SK-MEL-5 (cell line): ENCODE measurements around the gene PROCA1. TPM values are rescaled to one million over a fixed set of nuclear protein-coding genes. Genes with fewer than 3 reads are reported as not detected.
"Not testable (repeated sequence)": the region's sequence is repeated elsewhere in the genome, so short reads cannot be mapped to it uniquely, and the experiment has no call there.

Experiments used
- DNase-seq: peaks from one replicate; pipeline ENCODE4 v3.0.0-alpha.2; 2016; ENCODE audit warnings: low read depth, low spot score
- in situ Hi-C: cut with HindIII; loops from 2 replicates; pipeline ENCODE4 v1.10.0; 2016; ENCODE audit warnings: low sequenced_read_pairs, high pct_unique_total_duplicates, low pct_unique_long_range_greater_than_20kb
- total RNA-seq: library from RNA; depleted of rRNA; stranded (reverse); fragments of >200 nt; shearing (Covaris generic); gene quantifications from 2 replicates; pipeline ENCODE4 v1.2.3, GENCODE V29; 2014

The PROCA1 gene
- total RNA-seq, 1 experiment from 2014 or later, result 0.16 TPM

- in situ Hi-C loops, result no loop called here
These were observed 18.3 kb upstream of the PROCA1 start for GRCh38 chr17:28729950-28730330.

GRCh38 chr17:28728364-28729200, 16.9 kb upstream of the PROCA1 start, which contains the start of gene NEK8:
Gene NEK8, plus strand, starts transcription at chr17:28728788. Its CDS starts 26 bp downstream, at chr17:28728814.
- peak; percentile 97 for DNase-seq
- in situ Hi-C loops, result no loop called here

More at GRCh38 chr17:28729950-28730330, 18.3 kb upstream of the PROCA1 start:
- DNase-seq, result no peak

DNA sequence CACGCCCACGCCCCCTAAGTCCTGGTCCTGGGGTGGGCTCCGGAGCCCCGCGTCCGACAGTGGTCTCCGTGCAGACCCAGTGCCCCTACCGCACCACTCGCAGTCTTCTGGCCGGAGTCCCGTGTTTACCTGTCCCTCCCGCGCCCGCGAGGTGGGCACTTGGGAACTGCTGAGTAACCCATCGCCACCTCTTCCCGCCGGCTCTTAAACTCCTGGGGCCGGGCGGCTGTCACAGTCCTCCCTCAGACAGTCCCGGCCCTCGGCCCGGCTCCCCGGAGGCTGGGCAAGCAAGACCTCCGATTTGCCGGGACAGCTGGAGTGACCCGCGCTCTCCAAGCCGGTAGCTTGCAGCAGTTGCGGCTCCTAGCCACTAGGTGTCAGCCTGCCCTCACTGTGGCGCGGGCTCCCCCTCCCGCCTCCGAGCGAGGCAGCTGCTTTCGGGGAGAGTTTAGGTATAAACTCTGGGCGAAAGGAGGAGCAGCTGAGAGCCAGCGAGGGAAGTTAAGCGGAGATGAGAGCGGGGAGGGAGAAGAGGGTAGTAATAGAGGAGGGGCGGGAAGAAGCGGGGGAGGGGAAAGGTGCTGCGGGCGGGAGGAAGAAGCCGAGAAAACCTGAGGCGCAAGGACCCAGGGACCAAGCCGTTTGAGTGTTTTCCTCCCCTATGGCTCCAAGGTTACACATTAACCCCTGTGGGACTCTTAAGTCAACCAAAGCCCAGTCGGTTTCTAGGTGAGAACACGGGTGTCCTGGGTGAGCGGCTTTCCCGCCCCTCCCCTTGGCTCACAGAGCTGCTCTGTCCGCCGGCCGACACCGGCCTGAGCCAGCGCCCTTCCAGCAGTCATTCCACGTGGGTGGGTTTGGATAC, 15.2 kb upstream of the PROCA1 start:
- in situ Hi-C loops, result no loop called here
- peak; percentile 91 for DNase-seq

DNA sequence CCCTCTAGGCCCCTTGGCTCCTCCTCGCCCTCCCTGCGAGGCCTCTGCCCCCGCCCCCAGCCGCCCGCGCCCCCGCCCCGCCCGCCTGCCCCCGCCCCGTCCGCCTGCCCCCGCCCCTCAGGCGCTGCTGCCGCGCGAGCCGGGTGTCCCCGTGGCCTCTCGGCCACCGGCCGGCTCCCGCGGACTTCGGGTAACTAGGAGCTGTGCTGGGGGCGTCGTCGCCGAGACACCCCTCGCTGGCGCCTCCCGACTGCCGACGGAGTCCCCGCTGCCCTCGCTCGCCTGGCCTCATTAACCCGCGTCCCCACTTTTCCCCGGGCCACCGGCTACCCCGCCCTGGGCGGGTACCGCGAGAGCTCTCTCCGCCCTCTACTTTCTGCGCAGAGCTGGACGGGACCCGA, 14.5 kb upstream of the PROCA1 start, which contains the start of gene TLCD1:
TLCD1 (minus strand) TSS at position 8 of the 401 bp plus-strand sequence. CDS start 136 bp downstream, outside the sequence.
- in situ Hi-C loops, result no loop called here
- peak; percentile 69 for DNase-seq

DNA sequence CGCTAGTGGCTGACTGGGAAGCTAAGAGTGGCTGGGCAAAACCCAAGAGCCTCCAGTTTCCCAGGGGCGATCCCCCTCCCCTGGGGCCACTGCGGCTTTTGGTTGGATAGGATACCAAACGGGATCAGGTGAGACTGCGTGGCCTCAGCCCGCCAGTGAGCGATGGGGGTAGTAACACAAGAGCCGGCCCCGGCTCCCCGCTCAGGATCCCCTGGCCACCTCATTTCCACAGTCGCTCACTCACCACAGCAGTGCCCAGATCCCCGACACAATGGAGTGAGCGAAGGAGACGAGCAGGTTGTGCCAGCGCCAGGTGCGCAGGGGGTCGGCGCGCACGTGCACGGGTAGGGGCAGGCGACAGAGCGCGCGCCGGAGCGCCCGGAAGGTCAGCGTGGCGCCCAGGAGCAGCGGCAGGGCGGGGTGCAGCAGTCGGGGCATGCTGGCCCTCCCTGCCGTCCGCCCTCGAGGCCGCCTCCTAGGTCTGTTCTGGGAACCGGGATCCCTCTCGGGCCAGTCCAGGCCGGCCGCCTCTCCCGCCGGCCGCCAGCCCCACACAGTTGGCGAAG, 14.1 kb upstream of the PROCA1 start:
- DNase-seq, result peak; percentile 57
- in situ Hi-C loops, result no loop called here

DNA sequence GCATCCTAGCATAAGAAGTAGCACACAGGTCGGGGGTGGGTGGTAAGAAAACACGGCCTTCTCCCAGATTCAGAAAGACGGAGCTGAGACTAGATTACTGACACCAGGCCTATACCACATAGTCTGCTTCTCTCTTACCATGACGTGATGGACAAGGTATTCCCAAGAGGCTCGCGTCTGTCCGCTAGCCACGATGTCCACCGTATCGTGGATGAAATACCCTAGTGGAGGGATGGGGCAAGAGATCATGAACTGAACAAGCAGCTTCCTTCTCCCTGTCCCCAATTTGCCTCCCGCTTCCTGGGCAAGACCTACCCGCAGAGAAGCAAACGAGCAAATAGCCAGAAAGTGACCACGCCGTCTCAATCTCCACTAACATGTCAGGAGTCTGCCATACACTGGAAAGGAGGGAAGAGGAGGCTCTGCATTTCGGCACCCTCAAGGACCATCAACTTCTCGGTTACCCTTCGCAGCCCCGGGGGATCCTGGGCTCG, 13.5 kb upstream of the PROCA1 start:
- in situ Hi-C loops, result no loop called here
- peak; percentile 67 for DNase-seq

GRCh38 chr17:28724500-28725165, 12.9 kb upstream of the PROCA1 start:
- in situ Hi-C loops, result no loop called here

GRCh38 chr17:28723836-28724499, 12.3 kb upstream of the PROCA1 start:
- DNase-seq, in situ Hi-C loops: not testable (repeated sequence)

More at GRCh38 chr17:28724500-28725165, 12.9 kb upstream of the PROCA1 start:
- peak; percentile 20 for DNase-seq

GRCh38 chr17:28723159-28723835, 11.6 kb upstream of the PROCA1 start:
- DNase-seq, result no peak
- in situ Hi-C loops, result no loop called here

DNA sequence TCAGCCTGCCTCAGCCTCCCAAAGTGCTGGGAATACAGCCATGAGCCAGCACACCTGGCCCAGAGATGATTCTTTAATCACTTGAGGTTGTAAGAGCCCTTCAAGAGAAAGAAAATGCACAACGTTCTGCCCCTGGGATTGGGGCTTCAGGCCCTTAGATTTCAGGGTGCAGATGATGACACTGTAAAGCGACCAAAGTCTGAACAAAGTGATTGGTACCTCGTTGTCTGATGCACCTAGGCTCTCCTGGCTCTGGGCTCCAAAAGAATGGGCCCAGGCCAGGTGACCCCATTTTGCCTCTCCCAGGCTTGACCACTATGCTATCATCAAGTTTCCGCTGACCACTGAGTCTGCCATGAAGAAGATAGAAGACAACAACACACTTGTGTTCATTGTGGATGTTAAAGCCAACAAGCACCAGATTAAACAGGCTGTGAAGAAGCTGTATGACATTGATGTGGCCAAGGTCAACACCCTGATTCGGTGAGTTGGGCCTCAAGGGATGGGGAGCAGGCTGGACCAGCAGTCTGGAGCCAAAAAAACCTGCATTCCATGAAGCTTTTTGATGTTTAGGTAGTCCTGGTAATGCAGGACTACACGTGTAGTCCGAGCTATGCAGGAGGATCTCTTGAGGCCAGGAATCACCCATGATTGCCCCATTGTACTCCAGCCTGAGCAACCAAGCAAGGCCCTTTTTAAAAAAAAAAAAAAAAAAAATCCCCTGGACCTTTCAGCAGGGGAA, 10.9 kb upstream of the PROCA1 start:
- in situ Hi-C loops, result no loop called here
- no peak for DNase-seq

- DNase-seq, in situ Hi-C loops: not testable (repeated sequence)
These were observed 9.3 kb upstream of the PROCA1 start for GRCh38 chr17:28720997-28721329.

DNA sequence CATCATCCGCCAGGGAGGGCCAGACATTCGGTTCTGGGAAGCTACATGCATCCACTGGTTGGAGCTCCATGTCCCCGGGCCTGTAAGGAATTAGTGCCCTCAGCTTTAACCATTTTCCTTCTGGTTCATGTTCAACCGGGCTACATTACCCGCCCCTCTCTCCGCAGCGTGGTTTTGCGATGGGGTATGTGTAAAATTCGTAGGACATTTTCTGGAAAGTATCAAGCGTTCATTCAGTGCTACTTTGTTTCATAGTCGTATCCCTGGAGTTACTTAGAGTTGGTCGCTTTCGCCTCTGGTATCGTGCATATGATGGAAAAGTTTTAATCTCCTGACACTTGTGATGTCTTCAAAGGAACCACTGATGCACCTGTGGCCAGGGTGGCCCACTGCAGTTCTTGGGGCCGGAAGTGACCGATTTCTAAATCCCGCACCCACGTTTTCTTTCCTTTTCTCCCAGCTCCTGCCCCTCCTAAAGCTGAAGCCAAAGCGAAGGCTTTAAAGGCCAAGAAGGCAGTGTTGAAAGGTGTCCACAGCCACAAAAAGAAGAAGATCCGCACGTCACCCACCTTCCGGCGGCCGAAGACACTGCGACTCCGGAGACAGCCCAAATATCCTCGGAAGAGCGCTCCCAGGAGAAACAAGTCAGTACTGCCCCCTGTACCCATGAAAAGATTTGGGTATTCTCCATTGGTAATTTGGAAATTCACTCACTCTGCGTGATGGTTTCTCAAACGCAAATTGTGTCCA, 8.7 kb upstream of the PROCA1 start:
- in situ Hi-C loops, result no loop called here
- DNase-seq, result no peak

DNA sequence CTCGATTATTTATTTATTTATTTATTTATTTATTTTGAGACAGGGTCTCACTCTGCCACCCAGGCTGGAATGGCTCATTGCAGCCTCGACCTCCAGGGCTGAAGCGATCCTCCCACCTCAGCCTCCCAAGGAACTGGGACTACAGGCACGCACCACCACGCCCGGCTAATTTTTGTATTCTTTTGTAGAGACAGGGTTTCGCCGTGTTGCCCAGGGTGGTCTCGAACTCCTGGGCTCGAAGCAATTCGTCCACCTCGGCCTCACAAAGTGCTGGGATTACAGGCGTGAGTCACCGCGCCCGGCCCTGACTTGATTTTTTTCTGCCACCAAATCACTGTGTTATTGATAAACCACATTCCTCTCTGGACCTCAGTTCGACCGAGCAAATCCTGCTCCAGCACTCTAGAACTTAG, 7.3 kb upstream of the PROCA1 start:
- DNase-seq, result no peak
- in situ Hi-C loops, result no loop called here

DNA sequence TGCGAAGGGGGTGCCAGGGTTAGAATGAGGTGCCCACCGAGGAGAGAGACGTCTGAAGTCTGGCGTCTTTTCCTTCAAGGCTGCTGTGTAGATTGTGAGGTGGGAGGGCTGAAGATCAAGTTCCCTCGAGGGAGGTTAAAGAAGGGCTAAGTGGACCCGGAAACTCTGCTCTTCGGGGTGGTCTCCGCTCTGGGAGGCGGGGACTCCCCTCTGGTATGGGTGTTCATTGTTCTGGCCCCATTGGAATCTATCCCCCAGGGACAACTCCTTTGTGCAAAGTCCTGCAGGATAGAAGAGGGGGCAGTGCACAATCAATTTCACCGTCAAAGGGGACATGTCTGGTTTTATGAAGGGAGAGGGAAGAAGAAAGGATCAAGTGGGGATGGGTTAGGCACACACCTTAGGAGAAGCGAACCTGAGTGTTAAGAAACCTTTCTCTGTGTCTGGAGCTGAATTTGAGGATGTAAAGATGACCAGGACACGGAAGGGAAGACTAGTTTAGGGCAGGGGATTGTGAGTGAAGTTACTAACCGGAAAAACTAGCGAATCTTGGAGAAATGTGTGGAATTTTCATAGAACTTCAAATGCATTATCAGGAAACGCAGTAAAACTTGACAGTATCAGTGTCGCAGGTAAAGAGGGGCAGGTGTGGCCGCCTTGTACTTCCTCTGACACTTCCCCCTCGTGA, 6.8 kb upstream of the PROCA1 start:
- DNase-seq, result no peak
- in situ Hi-C loops, result no loop called here
